Amniotic epithelial cell (primary cell): ENCODE results near the gene MYD88.
A peak's percentile ranks its signal among the peaks of the same experiment; 100 is the strongest.
"Not testable (repeated sequence)": the region's sequence is repeated elsewhere in the genome, so short reads cannot be mapped to it uniquely, and the experiment has no call there.

Source experiments
- DNase-seq: peaks from one replicate; pipeline ENCODE4 v3.0.0-alpha.2; 2010; ENCODE audit warnings: low read depth

Gene MYD88

GRCh38 chr3:38126121-38126892, 12.2 kb upstream of the MYD88 start:
- no peak for DNase-seq

- no peak for DNase-seq
These were observed 10.7 kb upstream of the MYD88 start for GRCh38 chr3:38127611-38128302.

- DNase-seq, result no peak
These were observed 10.2 kb upstream of the MYD88 start for GRCh38 chr3:38128303-38128655.

GRCh38 chr3:38129058-38129457, 9.4 kb upstream of the MYD88 start:
- DNase-seq, result no peak

- no peak for DNase-seq
These were observed 7.8 kb upstream of the MYD88 start for GRCh38 chr3:38130631-38131065.

- peak; percentile 35 for DNase-seq
These were observed 6.7 kb upstream of the MYD88 start for GRCh38 chr3:38131621-38132369.

GRCh38 chr3:38133209-38133556, 5.3 kb upstream of the MYD88 start:
- DNase-seq, result no peak

GRCh38 chr3:38133557-38134405, 4.7 kb upstream of the MYD88 start:
- DNase-seq, result no peak

GRCh38 chr3:38134517-38135143, 3.8 kb upstream of the MYD88 start:
- not testable (repeated sequence) for DNase-seq

- not testable (repeated sequence) for DNase-seq
These were observed 2.7 kb upstream of the MYD88 start for GRCh38 chr3:38135621-38136277.

GRCh38 chr3:38136393-38136776, 2.1 kb upstream of the MYD88 start:
- no peak for DNase-seq

GRCh38 chr3:38136777-38137614, 1.5 kb upstream of the MYD88 start, which contains the start of gene ACAA1:
Gene ACAA1 (minus strand): TSS chr3:38137127. CDS start chr3:38137035, 92 bp downstream.
- peak; percentile 98 for DNase-seq

- DNase-seq, result no peak
These were observed 679 bp upstream of the MYD88 start for GRCh38 chr3:38137615-38138348.

GRCh38 chr3:38139191-38139590, 730 bp downstream of the MYD88 start:
- no peak for DNase-seq

- no peak for DNase-seq
These were observed 1.2 kb downstream of the MYD88 start for GRCh38 chr3:38139652-38140051.

GRCh38 chr3:38140326-38141172, 2.1 kb downstream of the MYD88 start:
- DNase-seq, result no peak

- no peak for DNase-seq
These were observed 2.9 kb downstream of the MYD88 start for GRCh38 chr3:38141173-38141951.

- DNase-seq, result no peak
These were observed 3.5 kb downstream of the MYD88 start for GRCh38 chr3:38141952-38142273.
